ENCODE data around the gene CLSTN2.

Gene CLSTN2

DNA sequence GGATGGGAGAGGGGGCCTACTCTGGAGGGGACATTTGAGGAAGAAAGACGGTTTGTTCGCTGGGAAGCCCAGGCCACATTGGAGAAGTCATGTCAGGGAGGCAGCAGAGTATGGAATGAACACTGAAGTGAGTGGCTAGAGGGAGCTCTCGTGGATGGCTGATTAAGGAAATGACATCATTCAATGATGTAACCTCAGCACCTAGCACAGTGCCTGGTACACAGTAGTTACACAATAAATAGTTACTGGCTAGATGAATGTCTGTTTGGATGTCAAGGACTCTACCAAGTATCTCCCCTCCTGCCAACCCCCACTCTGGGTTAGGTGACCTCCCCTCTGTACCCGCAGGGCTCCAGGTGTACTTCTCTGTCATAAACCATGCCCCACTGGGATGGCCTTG, 121.1 kb downstream of the CLSTN2 start:
- Histone ChIP-seq H3K9me3 (ENCODE audit: severe bottlenecking) (no peaks in the 10 kb centered on the region), H3K36me3 (no peaks in the 10 kb centered on the region), H3K27me3 (ENCODE audit: insufficient read depth, low read depth, severe bottlenecking) (no peaks in the 10 kb centered on the region), H3K4me3 (ENCODE audit: low read depth, low read length) (no peak overlapping the region), H3K27ac (no peak overlapping the region)
- DNase-seq, result no peak
- TF ChIP-seq, protein P1, sequence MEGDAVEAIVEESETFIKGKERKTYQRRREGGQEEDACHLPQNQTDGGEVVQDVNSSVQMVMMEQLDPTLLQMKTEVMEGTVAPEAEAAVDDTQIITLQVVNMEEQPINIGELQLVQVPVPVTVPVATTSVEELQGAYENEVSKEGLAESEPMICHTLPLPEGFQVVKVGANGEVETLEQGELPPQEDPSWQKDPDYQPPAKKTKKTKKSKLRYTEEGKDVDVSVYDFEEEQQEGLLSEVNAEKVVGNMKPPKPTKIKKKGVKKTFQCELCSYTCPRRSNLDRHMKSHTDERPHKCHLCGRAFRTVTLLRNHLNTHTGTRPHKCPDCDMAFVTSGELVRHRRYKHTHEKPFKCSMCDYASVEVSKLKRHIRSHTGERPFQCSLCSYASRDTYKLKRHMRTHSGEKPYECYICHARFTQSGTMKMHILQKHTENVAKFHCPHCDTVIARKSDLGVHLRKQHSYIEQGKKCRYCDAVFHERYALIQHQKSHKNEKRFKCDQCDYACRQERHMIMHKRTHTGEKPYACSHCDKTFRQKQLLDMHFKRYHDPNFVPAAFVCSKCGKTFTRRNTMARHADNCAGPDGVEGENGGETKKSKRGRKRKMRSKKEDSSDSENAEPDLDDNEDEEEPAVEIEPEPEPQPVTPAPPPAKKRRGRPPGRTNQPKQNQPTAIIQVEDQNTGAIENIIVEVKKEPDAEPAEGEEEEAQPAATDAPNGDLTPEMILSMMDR (IDR thresholded peaks at IDR 0.05; ENCODE audit: low read depth, low read length), result no peak

DNA sequence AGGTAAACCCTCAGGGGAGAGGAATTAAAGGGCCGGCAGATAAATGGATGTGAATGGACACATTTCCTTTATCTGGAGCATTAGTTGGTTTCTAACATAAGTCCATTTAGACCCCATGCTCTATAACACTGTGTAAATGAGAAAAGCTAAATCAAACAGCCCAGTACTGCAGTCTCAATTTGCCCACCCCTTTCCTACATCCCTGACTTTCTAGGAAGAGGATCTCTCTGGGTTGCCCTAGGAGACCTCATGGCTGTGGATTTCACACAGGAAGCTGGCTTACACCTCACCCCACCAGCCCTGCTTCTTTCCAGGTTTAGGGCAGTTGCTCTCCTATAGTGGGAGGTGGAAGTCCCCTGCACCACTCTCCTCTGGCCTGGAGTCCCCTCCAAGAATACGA, 126.2 kb downstream of the CLSTN2 start:
- TF ChIP-seq, protein P1 (IDR thresholded peaks at IDR 0.05; ENCODE audit: low read depth, low read length), result no peak
- H3K36me3 ChIP-seq, result no peaks in the 10 kb centered on the region
- no peaks in the 10 kb centered on the region for H3K27me3 ChIP-seq (ENCODE audit: insufficient read depth, low read depth, severe bottlenecking)
- H3K4me3 ChIP-seq (ENCODE audit: low read depth, low read length), result no peak overlapping the region
- no peak for DNase-seq
- no peak overlapping the region for H3K27ac ChIP-seq
- H3K9me3 ChIP-seq (ENCODE audit: severe bottlenecking), result no peaks in the 10 kb centered on the region

DNA sequence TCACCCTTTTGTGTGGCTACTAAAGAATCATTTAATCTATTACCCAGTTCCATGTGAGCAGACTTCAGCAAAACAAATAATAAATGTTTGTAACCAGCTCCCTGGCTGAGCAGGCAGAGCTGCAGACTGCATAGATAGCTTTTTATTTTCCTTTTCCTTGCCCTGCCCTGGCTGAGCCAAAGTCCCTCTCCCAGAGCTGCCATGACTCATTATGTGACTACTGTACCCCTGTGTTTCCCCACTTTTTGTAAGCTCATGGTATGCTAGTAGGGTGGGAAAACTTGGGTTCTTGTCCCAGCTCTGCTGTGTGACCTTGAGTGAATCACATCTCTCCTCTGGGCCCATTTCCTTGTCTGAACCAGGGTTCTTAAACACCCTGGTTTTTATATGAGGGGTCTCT, 127.5 kb downstream of the CLSTN2 start:
- Histone ChIP-seq H3K9me3 (ENCODE audit: severe bottlenecking) (no peaks in the 10 kb centered on the region), H3K4me3 (ENCODE audit: low read depth, low read length) (no peak overlapping the region), H3K36me3 (no peaks in the 10 kb centered on the region), H3K27me3 (ENCODE audit: insufficient read depth, low read depth, severe bottlenecking) (no peaks in the 10 kb centered on the region), H3K27ac (no peak overlapping the region)
- TF ChIP-seq, protein P1 (IDR thresholded peaks at IDR 0.05; ENCODE audit: low read depth, low read length), result no peak
- DNase-seq, result no peak

DNA sequence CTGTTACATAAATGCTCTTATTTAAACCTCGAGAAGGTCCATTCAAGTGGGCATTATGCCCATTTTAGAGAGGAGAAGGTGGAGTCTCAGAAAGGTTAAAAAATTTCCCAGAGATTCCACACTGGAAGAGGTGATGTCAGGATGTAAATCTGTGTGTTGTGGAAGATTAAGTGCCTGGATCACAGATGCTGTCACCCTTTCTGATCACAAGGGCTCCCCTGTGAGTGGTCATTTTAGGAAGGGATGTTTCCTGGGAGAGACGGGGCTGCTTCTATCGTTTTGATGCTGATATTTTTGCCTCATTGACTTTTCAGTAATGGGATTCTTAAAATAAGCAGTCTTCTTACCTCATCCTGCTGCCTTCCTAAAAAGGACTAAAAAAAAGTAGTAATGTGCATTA, 132.5 kb downstream of the CLSTN2 start:
- Histone ChIP-seq H3K36me3 (no peaks in the 10 kb centered on the region), H3K4me3 (ENCODE audit: low read depth, low read length) (no peak overlapping the region), H3K9me3 (ENCODE audit: severe bottlenecking) (no peaks in the 10 kb centered on the region), H3K27ac (no peak overlapping the region), H3K27me3 (ENCODE audit: insufficient read depth, low read depth, severe bottlenecking) (no peaks in the 10 kb centered on the region)
- no peak for DNase-seq
- TF ChIP-seq, protein P1 (IDR thresholded peaks at IDR 0.05; ENCODE audit: low read depth, low read length), result no peak

DNA sequence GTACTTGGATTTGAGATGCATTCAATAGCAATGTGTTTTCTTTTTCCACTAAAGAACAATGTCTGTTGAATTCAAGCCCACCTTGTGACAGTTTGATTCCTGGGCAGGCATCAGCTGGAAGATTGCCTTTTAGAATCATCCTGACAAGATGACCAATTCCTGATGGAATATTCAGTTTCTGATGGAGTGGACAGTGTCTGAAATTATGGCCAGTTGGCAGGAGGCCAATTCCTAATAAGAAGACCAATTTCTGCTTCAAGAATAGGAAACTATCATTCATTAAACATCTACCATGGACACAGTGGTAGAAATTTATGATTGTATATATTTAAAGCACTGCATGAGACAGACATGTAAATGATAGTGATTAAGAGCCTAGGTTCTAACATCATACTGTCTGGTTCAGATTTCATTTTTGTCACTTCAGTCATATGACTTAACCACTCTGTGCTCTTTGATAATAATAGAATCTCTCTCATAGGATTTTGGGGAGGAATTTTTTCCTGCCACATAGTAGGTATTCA, 133.6 kb downstream of the CLSTN2 start:
- H3K27me3 ChIP-seq (ENCODE audit: insufficient read depth, low read depth, severe bottlenecking), result no peaks in the 10 kb centered on the region
- no peak overlapping the region for H3K27ac ChIP-seq
- TF ChIP-seq, protein P1 (IDR thresholded peaks at IDR 0.05; ENCODE audit: low read depth, low read length), result no peak
- H3K36me3 ChIP-seq, result no peaks in the 10 kb centered on the region
- H3K9me3 ChIP-seq (ENCODE audit: severe bottlenecking), result no peaks in the 10 kb centered on the region
- H3K4me3 ChIP-seq (ENCODE audit: low read depth, low read length), result no peak overlapping the region
- no peak for DNase-seq

Measured in WERI-Rb-1 (cell line).